OCI-LY7 (cell line): ENCODE results near the gene LRRD1. TPM values are rescaled to one million over a fixed set of nuclear protein-coding genes. Genes with fewer than 3 reads are reported as not detected.

Experiments
- BruUV-seq: library from RNA; stranded (reverse); fragments of 400-500 nt; replicated peaks from 2 replicates; lab custom pipeline; 2021; lab: Mats Ljungman, UMichigan
- CTCF ChIA-PET: fragments of 300-600 bp; sonication (Branson Sonifier 250); formaldehyde crosslinking; loops from one replicate; lab custom pipeline; 2022; ENCODE audit warnings: antibody characterized with exemption; ENCODE audit not compliant: unreplicated experiment; lab: Charles Lee
- POLR2A ChIA-PET: fragments of 300-600 bp; sonication (Branson Sonifier 250); formaldehyde crosslinking; loops from one replicate; lab custom pipeline; 2022; ENCODE audit warnings: antibody characterized with exemption; lab: Charles Lee
- DNase-seq: peaks from one replicate; pipeline ENCODE4 v3.0.0-alpha.2; 2015; ENCODE audit warnings: low spot score
- H2AFZ ChIP-seq: fragments of 200-600 bp; sonication (generic), shearing (Covaris generic); 2 replicates; pipeline ENCODE4 v1.6.1; 2014; ENCODE audit warnings: mild to moderate bottlenecking, antibody characterized with exemption, low read length, moderate library complexity
- H3K27ac ChIP-seq: fragments of 200-600 bp; sonication (generic); 2 replicates; pipeline ENCODE4 v1.5.1; 2014; ENCODE audit warnings: mixed run types, low read depth, mild to moderate bottlenecking, moderate library complexity, low read length, inconsistent platforms; ENCODE audit not compliant: poor library complexity, severe bottlenecking
- H3K36me3 ChIP-seq: fragments of 200-600 bp; sonication (generic); 2 replicates; pipeline ENCODE4 v1.6.1; 2014; ENCODE audit warnings: mild to moderate bottlenecking, antibody characterized with exemption, low read length, moderate library complexity, mixed read lengths; ENCODE audit not compliant: insufficient read depth
- H3K4me1 ChIP-seq: fragments of 200-600 bp; sonication (generic); 2 replicates; pipeline ENCODE4 v1.5.1; 2014; ENCODE audit warnings: mild to moderate bottlenecking, low read length; ENCODE audit not compliant: insufficient read depth, poor library complexity, severe bottlenecking
- H3K4me2 ChIP-seq: fragments of 200-600 bp; sonication (generic); 2 replicates; pipeline ENCODE4 v1.6.1; 2014; ENCODE audit warnings: mild to moderate bottlenecking, low read length
- H3K4me3 ChIP-seq: fragments of 200-600 bp; sonication (generic); 2 replicates; pipeline ENCODE4 v1.5.1; 2014; ENCODE audit warnings: mild to moderate bottlenecking, low read depth, low read length; ENCODE audit not compliant: poor library complexity, severe bottlenecking
- H3K79me2 ChIP-seq: fragments of 200-600 bp; sonication (generic); 2 replicates; pipeline ENCODE4 v1.6.1; 2016; ENCODE audit warnings: low read depth, mild to moderate bottlenecking, low read length, moderate library complexity, mixed read lengths; ENCODE audit not compliant: insufficient read depth
- H3K9me2 ChIP-seq: fragments of 200-600 bp; sonication (generic); 2 replicates; pipeline ENCODE4 v1.6.1; 2016; ENCODE audit warnings: mild to moderate bottlenecking, low read length, mixed read lengths; ENCODE audit not compliant: insufficient read depth
- H3K9me3 ChIP-seq: fragments of 200-600 bp; sonication (generic); 2 replicates; pipeline ENCODE4 v1.6.1; 2014; ENCODE audit warnings: mild to moderate bottlenecking, mixed run types, low read length, mixed read lengths
- H4K20me1 ChIP-seq: fragments of 200-600 bp; sonication (generic); 2 replicates; pipeline ENCODE4 v1.6.1; 2014; ENCODE audit warnings: mild to moderate bottlenecking, antibody characterized with exemption, low read length, moderate library complexity, mixed read lengths; ENCODE audit not compliant: insufficient read depth
- EZH2phosphoT487 ChIP-seq: fragments of 200-600 bp; sonication (generic); IDR thresholded peaks from 2 replicates; pipeline ENCODE4 v1.6.1; 2018; ENCODE audit warnings: low read depth, borderline replicate concordance, mild to moderate bottlenecking, mixed run types, antibody characterized with exemption, low read length, moderate library complexity, mixed read lengths
- intact Hi-C: fragments of 100-400 bp; cut with micrococcal nuclease; formaldehyde crosslinking; loops from one replicate; pipeline ENCODE4 v1.10.0; 2022; ENCODE audit not compliant: unreplicated experiment
- total RNA-seq, 2 experiments: library from RNA; depleted of rRNA in 1 of 2; stranded (reverse); fragments of >200 nt in 1 of 2; shearing (Covaris generic) in 1 of 2; gene quantifications; 2 replicates each; pipeline ENCODE4 v1.2.3, GENCODE V29; 2014 to 2022
- TF ChIP-seq, protein P1 (sequence below): fragments of 200-600 bp; sonication (generic); conservative IDR thresholded peaks from 2 replicates; pipeline ENCODE4 v1.5.1; 2014; ENCODE audit warnings: mild to moderate bottlenecking, antibody characterized with exemption, low read length, moderate library complexity, mixed read lengths

LRRD1 gene
- total RNA-seq, 2 experiments from 2014 or later = 0.42 TPM; not detected in 1

DNA sequence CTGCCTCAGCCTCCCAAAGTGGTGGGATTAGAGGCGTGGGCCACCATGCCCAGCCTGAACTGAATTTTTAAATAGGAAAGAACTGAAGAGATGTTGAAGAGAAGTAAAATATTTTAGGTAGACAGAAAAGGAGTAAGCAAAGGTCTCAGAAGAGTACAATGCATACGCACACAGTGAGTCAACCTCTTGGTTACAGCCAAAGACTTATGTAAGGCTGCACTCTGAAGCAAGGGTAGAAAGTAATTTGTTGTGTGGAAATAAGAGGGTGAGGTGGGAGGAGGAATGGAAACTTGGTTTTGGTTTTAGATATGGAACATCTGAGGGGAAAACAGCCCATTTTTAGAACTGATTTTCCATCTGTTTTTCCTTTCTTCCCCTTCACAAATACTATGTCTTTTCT lies 49.2 kb upstream of the LRRD1 start:
- no peak for DNase-seq
- H3K79me2 ChIP-seq = no peaks in the 10 kb centered on the region
- no peak overlapping the region for H2AFZ ChIP-seq
- POLR2A ChIA-PET = interaction anchor here (0.6 to 1.2 kb wide), 2 partner anchors 23 to 598 kb away, joined by 3 read pairs; no protein-coding TSS in a partner anchor
- no peaks in the 10 kb centered on the region for H3K4me1 ChIP-seq
- no peak overlapping the region for H3K27ac ChIP-seq
- no peaks in the 10 kb centered on the region for H4K20me1 ChIP-seq
- intact Hi-C loops = no loop called here
- no peaks in the 10 kb centered on the region for H3K9me3 ChIP-seq
- CTCF ChIA-PET = no interaction called here
- TF ChIP-seq, protein P1, sequence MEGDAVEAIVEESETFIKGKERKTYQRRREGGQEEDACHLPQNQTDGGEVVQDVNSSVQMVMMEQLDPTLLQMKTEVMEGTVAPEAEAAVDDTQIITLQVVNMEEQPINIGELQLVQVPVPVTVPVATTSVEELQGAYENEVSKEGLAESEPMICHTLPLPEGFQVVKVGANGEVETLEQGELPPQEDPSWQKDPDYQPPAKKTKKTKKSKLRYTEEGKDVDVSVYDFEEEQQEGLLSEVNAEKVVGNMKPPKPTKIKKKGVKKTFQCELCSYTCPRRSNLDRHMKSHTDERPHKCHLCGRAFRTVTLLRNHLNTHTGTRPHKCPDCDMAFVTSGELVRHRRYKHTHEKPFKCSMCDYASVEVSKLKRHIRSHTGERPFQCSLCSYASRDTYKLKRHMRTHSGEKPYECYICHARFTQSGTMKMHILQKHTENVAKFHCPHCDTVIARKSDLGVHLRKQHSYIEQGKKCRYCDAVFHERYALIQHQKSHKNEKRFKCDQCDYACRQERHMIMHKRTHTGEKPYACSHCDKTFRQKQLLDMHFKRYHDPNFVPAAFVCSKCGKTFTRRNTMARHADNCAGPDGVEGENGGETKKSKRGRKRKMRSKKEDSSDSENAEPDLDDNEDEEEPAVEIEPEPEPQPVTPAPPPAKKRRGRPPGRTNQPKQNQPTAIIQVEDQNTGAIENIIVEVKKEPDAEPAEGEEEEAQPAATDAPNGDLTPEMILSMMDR = no peak
- no peak for TF ChIP-seq EZH2phosphoT487
- no peak overlapping the region for H3K4me3 ChIP-seq
- no peak overlapping the region for H3K4me2 ChIP-seq
- no peaks in the 10 kb centered on the region for H3K9me2 ChIP-seq
- BruUV-seq = no TSS peak
- H3K36me3 ChIP-seq = peaks cover 84% of the 10 kb centered on the region

DNA sequence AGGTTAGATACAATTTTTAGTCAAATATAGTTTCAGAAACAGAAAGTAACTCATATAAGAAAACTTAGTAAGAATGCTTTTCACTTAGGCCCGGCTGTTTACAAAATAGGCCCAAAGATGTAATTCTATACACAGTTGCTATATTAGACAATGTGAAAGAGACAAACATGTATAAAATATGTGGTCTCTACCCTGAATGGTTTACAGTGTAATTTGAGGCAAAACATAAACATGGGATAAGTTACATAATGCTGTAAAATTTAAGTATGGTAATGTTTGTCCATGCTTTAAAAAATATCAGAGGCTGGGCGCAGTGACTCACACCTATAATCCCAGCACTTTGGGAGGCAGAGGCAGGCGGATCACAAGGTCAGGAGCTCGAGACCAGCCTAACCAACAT lies 48.0 kb upstream of the LRRD1 start:
- Histone ChIP-seq H3K79me2 (no peaks in the 10 kb centered on the region), H3K4me3 (no peak overlapping the region), H3K4me1 (no peaks in the 10 kb centered on the region), H3K36me3 (peaks cover 82% of the 10 kb centered on the region), H4K20me1 (no peaks in the 10 kb centered on the region), H3K27ac (no peak overlapping the region), H3K9me2 (no peaks in the 10 kb centered on the region), H3K4me2 (no peak overlapping the region), H2AFZ (no peak overlapping the region), H3K9me3 (no peaks in the 10 kb centered on the region)
- POLR2A ChIA-PET = interaction anchor here (1.2 kb wide), 1 partner anchor 22 kb away, joined by 3 read pairs; no protein-coding TSS in a partner anchor
- CTCF ChIA-PET = no interaction called here
- BruUV-seq = no TSS peak
- no peak for DNase-seq
- intact Hi-C loops = no loop called here
- TF ChIP-seq, protein P1 = no peak
- no peak for TF ChIP-seq EZH2phosphoT487

DNA sequence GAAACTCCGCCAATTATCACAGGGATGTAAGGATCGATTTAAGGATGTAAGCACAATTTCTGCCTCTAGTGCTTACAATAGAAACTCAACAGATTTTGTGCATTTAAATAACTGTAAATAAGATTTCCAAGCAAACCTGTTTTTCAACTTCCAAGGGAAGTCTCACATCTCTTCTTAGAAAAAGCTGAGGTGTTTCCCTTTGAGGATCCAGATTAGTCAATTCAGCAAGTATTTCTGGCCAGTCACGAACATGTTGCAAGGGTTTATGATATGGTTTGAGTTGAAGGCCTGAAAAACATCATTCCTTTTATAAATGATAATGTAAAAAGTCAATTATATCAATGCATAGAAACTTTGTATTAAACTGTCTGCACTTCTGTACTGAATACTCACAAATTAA lies 42.8 kb upstream of the LRRD1 start:
- intact Hi-C loops = no loop called here
- CTCF ChIA-PET = no interaction called here
- no TSS peak for BruUV-seq
- TF ChIP-seq, protein P1 = no peak
- TF ChIP-seq EZH2phosphoT487 = no peak
- H3K4me3 ChIP-seq = no peak overlapping the region
- no peak overlapping the region for H3K4me2 ChIP-seq
- POLR2A ChIA-PET = interaction anchor here (0.6 kb wide), 1 partner anchor 16 kb away, joined by 3 read pairs; no protein-coding TSS in a partner anchor
- H2AFZ ChIP-seq = no peak overlapping the region
- H3K9me2 ChIP-seq = no peaks in the 10 kb centered on the region
- no peaks in the 10 kb centered on the region for H4K20me1 ChIP-seq
- H3K9me3 ChIP-seq = no peaks in the 10 kb centered on the region
- no peaks in the 10 kb centered on the region for H3K79me2 ChIP-seq
- H3K36me3 ChIP-seq = peaks cover 95% of the 10 kb centered on the region
- no peak for DNase-seq
- H3K27ac ChIP-seq = no peak overlapping the region
- no peaks in the 10 kb centered on the region for H3K4me1 ChIP-seq
